Kidney epithelial cell (primary cell): ENCODE results near the gene AJAP1. TPM values are rescaled to one million over a fixed set of nuclear protein-coding genes. Genes with fewer than 3 reads are reported as not detected.

Experiments used
- DNase-seq: peaks from one replicate; pipeline ENCODE4 v3.0.0-alpha.2; 2010; ENCODE audit warnings: low read depth
- H3K27me3 ChIP-seq: 2 replicates; pipeline ENCODE4 v1.6.0; 2011; ENCODE audit warnings: low read length; ENCODE audit not compliant: control insufficient read depth, insufficient read depth
- H3K36me3 ChIP-seq: 2 replicates; pipeline ENCODE4 v1.5.1; 2011; ENCODE audit warnings: low read length; ENCODE audit not compliant: control insufficient read depth, insufficient read depth
- H3K4me3 ChIP-seq: 2 replicates; pipeline ENCODE4 v1.5.1; 2011; ENCODE audit warnings: low read depth, mild to moderate bottlenecking, control low read depth, low read length
- total RNA-seq: library from RNA; depleted of rRNA; stranded (reverse); fragments of >200 nt; gene quantifications from 2 replicates; pipeline ENCODE4 v1.2.3, GENCODE V29; 2015
- TF ChIP-seq, protein P1 (sequence below): IDR thresholded peaks from 2 replicates; pipeline ENCODE4 v1.5.1; 2011; ENCODE audit warnings: mild to moderate bottlenecking, moderate library complexity, low read length, control low read depth, inconsistent platforms; ENCODE audit not compliant: insufficient read depth, poor library complexity, severe bottlenecking

Gene AJAP1
- total RNA-seq, 1 donor from 2014 or later, result 0.67 TPM

DNA sequence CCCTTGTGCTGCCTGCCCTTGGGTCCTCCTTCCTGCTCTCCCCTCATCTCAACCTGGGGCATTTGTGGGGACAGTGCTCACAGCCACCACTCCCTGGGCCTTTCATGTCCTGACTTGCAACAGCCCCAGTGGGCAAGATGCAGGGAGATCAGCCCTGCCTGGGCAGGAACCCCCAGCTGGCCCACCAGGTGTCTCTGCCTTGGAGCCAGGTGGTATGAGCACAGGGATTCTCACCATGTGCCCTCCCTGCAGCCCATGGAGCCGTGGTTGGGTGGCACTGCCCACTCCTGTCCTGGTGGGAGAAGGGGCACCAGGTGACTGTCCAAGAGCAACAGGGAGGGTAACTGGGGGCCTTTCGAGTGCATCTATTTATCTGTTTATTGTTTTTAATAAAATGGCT lies 100.4 kb downstream of the AJAP1 start:
- H3K4me3 ChIP-seq, result no peak overlapping the region
- TF ChIP-seq, protein P1, sequence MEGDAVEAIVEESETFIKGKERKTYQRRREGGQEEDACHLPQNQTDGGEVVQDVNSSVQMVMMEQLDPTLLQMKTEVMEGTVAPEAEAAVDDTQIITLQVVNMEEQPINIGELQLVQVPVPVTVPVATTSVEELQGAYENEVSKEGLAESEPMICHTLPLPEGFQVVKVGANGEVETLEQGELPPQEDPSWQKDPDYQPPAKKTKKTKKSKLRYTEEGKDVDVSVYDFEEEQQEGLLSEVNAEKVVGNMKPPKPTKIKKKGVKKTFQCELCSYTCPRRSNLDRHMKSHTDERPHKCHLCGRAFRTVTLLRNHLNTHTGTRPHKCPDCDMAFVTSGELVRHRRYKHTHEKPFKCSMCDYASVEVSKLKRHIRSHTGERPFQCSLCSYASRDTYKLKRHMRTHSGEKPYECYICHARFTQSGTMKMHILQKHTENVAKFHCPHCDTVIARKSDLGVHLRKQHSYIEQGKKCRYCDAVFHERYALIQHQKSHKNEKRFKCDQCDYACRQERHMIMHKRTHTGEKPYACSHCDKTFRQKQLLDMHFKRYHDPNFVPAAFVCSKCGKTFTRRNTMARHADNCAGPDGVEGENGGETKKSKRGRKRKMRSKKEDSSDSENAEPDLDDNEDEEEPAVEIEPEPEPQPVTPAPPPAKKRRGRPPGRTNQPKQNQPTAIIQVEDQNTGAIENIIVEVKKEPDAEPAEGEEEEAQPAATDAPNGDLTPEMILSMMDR, result no peak

DNA sequence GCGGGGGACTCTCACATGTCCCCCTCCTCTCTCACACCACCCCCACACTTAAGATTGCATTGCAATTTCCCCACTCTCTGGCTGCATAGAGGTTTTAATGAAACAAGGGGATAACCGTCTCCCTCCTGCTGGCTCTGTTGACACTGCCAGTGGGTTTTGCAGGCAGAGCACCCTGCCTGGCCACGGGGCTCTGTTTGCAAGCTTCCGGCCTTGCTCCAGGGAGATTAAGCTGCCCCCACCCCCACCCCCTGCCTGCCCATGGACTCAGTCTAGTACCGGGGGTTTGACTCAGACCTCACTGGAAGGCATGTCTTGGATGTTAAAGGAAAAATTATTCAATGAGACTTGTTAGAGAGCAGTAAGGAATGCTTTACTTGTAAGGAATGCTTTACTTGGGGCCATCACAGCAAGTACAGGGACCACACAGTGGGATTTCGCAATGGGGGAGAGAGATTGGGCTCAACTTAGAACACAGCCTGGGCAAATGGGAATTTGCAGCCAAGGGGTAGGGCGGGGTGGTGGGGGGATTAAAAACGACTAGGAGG lies 101.0 kb downstream of the AJAP1 start:
- Histone ChIP-seq H3K36me3 (no peaks in the 10 kb centered on the region), H3K4me3 (no peak overlapping the region), H3K27me3 (no peaks in the 10 kb centered on the region)
- DNase-seq, result peak; percentile 21
- TF ChIP-seq, protein P1, result no peak

More for the DNA sequence above, 100.4 kb downstream of the AJAP1 start:
- no peaks in the 10 kb centered on the region for H3K36me3 ChIP-seq
- no peak for DNase-seq
- no peaks in the 10 kb centered on the region for H3K27me3 ChIP-seq

DNA sequence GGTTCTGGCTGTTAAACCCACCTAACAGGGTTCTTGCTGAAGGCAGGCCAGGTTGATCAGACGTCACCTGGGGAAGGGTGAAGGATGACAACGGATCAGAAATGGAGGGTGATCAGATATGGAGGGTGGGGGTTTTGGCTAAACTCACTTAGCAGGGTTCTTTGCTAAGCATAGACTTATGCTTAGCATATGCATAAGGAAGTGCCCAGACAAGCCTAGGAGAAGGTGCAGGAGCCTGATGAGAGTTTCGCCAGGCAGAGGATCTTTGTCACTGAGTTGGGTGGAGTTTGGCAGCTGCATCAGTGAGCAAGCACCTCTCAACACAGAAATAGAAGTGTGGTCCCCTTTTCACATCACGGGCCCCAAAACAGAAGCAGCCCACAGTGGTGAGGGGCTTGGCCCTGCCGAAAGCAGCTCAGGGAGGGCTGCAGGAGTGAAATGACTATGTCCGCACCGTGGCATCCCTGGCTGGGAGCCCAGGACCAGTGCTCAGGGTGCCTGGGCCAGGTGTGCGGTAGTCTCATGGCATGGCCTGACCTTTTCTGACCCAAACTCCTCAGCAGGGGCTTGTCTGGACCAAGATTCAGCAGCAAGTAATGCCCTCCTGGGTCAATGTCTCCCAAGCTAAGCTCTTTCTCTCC lies 101.6 kb downstream of the AJAP1 start:
- Histone ChIP-seq H3K27me3 (no peaks in the 10 kb centered on the region), H3K4me3 (no peak overlapping the region), H3K36me3 (no peaks in the 10 kb centered on the region)
- TF ChIP-seq, protein P1, result no peak
- no peak for DNase-seq

DNA sequence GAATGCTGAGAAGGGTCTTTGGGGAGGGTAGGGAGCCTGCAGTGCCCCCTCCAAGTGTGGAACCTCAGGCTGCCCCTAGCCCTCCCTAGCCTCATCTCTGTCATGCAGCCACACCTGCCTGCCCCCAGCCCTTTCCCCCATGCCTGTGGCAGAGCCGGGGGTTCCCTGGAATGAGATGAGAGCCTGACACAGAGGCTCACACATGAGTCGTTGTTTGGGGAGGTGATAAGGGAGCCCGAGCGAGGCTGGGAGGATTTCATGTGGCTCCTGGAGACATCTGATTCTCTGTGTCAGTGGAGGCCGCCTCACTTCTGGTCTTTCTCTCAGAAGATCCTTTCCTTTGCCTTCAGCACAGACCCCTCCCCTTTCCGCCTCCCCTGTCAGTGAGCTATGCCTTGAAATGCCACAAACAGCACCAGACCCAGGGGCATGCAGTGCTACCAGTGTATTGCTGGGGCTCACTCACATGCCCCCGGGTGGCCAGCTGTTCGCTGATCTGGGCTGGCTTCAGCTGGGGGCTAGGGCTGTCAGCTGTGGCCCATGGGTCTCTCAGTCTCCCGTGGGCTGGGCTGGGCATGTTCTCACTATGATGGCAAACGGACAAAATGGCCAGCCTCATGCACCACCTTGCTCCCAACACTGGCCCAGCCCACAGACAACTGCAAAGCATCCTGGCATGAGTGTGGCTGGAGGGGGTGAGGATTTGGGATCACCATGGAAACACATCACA lies 102.6 kb downstream of the AJAP1 start:
- H3K36me3 ChIP-seq, result no peaks in the 10 kb centered on the region
- H3K4me3 ChIP-seq, result no peak overlapping the region
- TF ChIP-seq, protein P1, result no peak
- no peaks in the 10 kb centered on the region for H3K27me3 ChIP-seq
- DNase-seq, result no peak

GRCh38 chr1:4759671-4760070 lies 105.3 kb downstream of the AJAP1 start:
- H3K4me3 ChIP-seq, result no peak overlapping the region
- TF ChIP-seq, protein P1, result no peak
- H3K36me3 ChIP-seq, result no peaks in the 10 kb centered on the region
- no peak for DNase-seq
- no peaks in the 10 kb centered on the region for H3K27me3 ChIP-seq
